ENCODE data around the gene USH1C. TPM values are rescaled to one million over a fixed set of nuclear protein-coding genes. Genes with fewer than 3 reads are reported as not detected.

USH1C gene
- total and polyA plus RNA-seq, 9 of the 15 experiments (the other 6 are each of a cell fraction or from before 2014, with no cell fraction given) = 0.04 TPM; not detected in 8

- no peak for TF ChIP-seq FIP1L1 (IDR thresholded peaks at IDR 0.05; ENCODE audit: low read depth, low read length, poor library complexity, severe bottlenecking)
- no peak for TF ChIP-seq ESRRB (CRISPR knock-in tag; IDR thresholded peaks at IDR 0.05; ENCODE audit: borderline replicate concordance)
Observed at GRCh38 chr11:17564687-17565042, 20.4 kb upstream of the USH1C start (continued).

DNA sequence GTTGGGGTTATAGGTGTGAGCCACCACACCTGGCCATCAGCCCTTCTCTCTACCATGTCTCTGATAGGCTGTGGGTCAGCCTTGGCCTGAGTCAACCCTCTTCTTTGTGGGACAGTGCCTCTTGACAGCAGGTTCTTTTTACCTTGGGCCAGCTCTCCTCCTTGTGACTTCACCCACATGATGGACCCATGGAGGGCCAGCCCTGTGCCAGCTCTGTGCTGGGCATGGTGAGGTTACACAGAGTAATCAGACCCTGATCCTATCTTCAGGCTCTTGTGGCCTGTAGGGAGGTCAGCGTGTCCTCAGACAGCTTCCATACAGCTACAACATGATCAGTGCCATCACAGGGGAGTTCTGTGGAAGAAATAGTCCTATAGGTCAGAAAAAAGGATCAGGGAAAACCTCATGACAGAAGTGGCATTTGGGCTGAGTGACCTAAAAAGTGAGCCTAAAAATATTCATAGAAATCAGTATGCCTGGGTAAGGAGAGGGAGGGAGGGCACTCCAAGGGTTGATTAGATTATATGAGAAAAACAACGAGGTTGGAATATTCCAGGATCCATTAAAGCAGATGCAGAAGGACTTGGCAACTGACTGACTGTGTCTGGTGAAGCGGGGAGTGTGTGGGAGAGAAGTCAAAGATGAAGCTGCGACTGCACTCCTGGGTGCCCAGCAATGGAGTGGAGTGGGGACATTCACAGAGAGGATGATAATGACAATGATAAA lies 19.9 kb upstream of the USH1C start:
- no peaks in the 10 kb centered on the region for H3K4me1 ChIP-seq (replicated peaks in 1 of 2; ENCODE audit: control insufficient read depth in 2 of 2, insufficient read depth in 2 of 2, low read length in 2 of 2)
- H3K9ac ChIP-seq (ENCODE audit: insufficient read depth in 1 of 2, low read depth in 2 of 2, low read length in 2 of 2) = no peak overlapping the region
- POLR2A ChIA-PET = no interaction called here
- CTCF ChIA-PET (ENCODE audit: low intra/inter-chr PET ratio) = interaction anchor here (1.4 kb wide), 1 partner anchor 167 kb away, joined by 3 read pairs; no protein-coding TSS in a partner anchor
- no peak for FAIRE-seq
- no peak overlapping the region for H2AFZ ChIP-seq (ENCODE audit: low read depth, low read length)
- H3K36me3 ChIP-seq (ENCODE audit: control insufficient read depth, insufficient read depth, low read length) = no peaks in the 10 kb centered on the region
- H3K9me1 ChIP-seq (ENCODE audit: control insufficient read depth, insufficient read depth, low read length) = no peaks in the 10 kb centered on the region
- TF ChIP-seq ARNT (IDR thresholded peaks at IDR 0.05) (no peak), GTF2F1 (IDR thresholded peaks at IDR 0.05; ENCODE audit: low read depth, low read length) (no peak), SAFB2 (IDR thresholded peaks at IDR 0.05; ENCODE audit: borderline replicate concordance, low read depth, low read length, severe bottlenecking) (no peak), ZNF354B (CRISPR knock-in tag; IDR thresholded peaks at IDR 0.05) (no peak), ZNF644 (tag; IDR thresholded peaks at IDR 0.05; ENCODE audit: low read depth) (no peak), FOXA3 (CRISPR knock-in tag; conservative IDR thresholded peaks at IDR 0.05 in 1 of 2, IDR thresholded peaks at IDR 0.05 in 1 of 2) (no peak)
- 9% methylated on average over 4 of the region's 4 CpGs for WGBS (ENCODE audit: insufficient coverage, low coverage, missing lambda C conversion rate)
- H3K9me3 ChIP-seq (replicated peaks; ENCODE audit: control insufficient read depth, insufficient read depth, low read depth, low read length) = no peaks in the 10 kb centered on the region
- no peak for DNase-seq (ENCODE audit: extremely low read depth in 1 of 4, low spot score in 3 of 4)
- 0 out of 2 replicates have a peak, but pooled peaks cover 6% of the 10 kb centered on the region for H4K20me1 ChIP-seq (replicated peaks; ENCODE audit: control insufficient read depth, insufficient read depth, low read length)
- H3K27ac ChIP-seq (ENCODE audit: extremely low read depth, low read depth, low read length) = no peak overlapping the region
- peaks cover 2 to 14% of the 10 kb centered on the region in 2 experiments; a peak in 3 of 5 replicates for H3K27me3 ChIP-seq (ENCODE audit: control insufficient read depth in 2 of 2, insufficient read depth in 2 of 2, low read length in 2 of 2)
- in situ Hi-C loops (cut with MboI) (no loop called here), intact Hi-C loops (cut with micrococcal nuclease) (no loop called here)
- no TSS peak for BruUV-seq (replicated peaks)
- H3K79me2 ChIP-seq (ENCODE audit: control insufficient read depth, insufficient read depth, low read length) = no peaks in the 10 kb centered on the region
- ATAC-seq = no peak
- H3K4me2 ChIP-seq (ENCODE audit: insufficient read depth, low read length) = no peak overlapping the region
- H3K4me3 ChIP-seq = no peak overlapping the region
